ENCODE measurements around the gene TMTC2.
"Not testable (repeated sequence)": the region's sequence is repeated elsewhere in the genome, so short reads cannot be mapped to it uniquely, and the experiment has no call there.

TMTC2 gene

GRCh38 chr12:83093426-83093825 is 406.7 kb downstream of the TMTC2 start:
- DNase-seq: no peak

GRCh38 chr12:83097643-83098342 is 411.1 kb downstream of the TMTC2 start:
- DNase-seq: no peak

GRCh38 chr12:83099436-83099835 is 412.7 kb downstream of the TMTC2 start:
- DNase-seq: no peak

- no peak for DNase-seq
Observed at GRCh38 chr12:83102499-83102898, 415.8 kb downstream of the TMTC2 start.

GRCh38 chr12:83106873-83107272 is 420.2 kb downstream of the TMTC2 start:
- no peak for DNase-seq

- no peak for DNase-seq
Observed at GRCh38 chr12:83110424-83110823, 423.7 kb downstream of the TMTC2 start.

GRCh38 chr12:83113945-83114344 is 427.2 kb downstream of the TMTC2 start:
- no peak for DNase-seq

- DNase-seq: no peak
Observed at GRCh38 chr12:83114966-83115365, 428.3 kb downstream of the TMTC2 start.

GRCh38 chr12:83117926-83118325 is 431.2 kb downstream of the TMTC2 start:
- not testable (repeated sequence) for DNase-seq

- no peak for DNase-seq
Observed at GRCh38 chr12:83121897-83122622, 435.4 kb downstream of the TMTC2 start.

GRCh38 chr12:83122623-83122934 is 435.9 kb downstream of the TMTC2 start:
- DNase-seq: no peak

GRCh38 chr12:83123039-83123438 is 436.3 kb downstream of the TMTC2 start:
- no peak for DNase-seq

- no peak for DNase-seq
Observed at GRCh38 chr12:83128540-83128939, 441.8 kb downstream of the TMTC2 start.

- DNase-seq: peak; percentile 85
Observed at GRCh38 chr12:83130178-83130577, 443.5 kb downstream of the TMTC2 start.

- DNase-seq: no peak
Observed at GRCh38 chr12:83132360-83132759, 445.7 kb downstream of the TMTC2 start.

- no peak for DNase-seq
Observed at GRCh38 chr12:83136411-83136810, 449.7 kb downstream of the TMTC2 start.

GRCh38 chr12:83140135-83140534 is 453.4 kb downstream of the TMTC2 start:
- no peak for DNase-seq

GRCh38 chr12:83141460-83141994 is 454.8 kb downstream of the TMTC2 start:
- no peak for DNase-seq

- no peak for DNase-seq
Observed at GRCh38 chr12:83142914-83143313, 456.2 kb downstream of the TMTC2 start.

GRCh38 chr12:83143950-83144349 is 457.2 kb downstream of the TMTC2 start:
- DNase-seq: no peak

GRCh38 chr12:83145325-83145840 is 458.7 kb downstream of the TMTC2 start:
- DNase-seq: no peak

- no peak for DNase-seq
Observed at GRCh38 chr12:83147341-83147740, 460.6 kb downstream of the TMTC2 start.

GRCh38 chr12:83149987-83150386 is 463.3 kb downstream of the TMTC2 start:
- no peak for DNase-seq

- no peak for DNase-seq
Observed at GRCh38 chr12:83150465-83151189, 463.9 kb downstream of the TMTC2 start.
